Stimulated activated CD4-positive, alpha-beta T cell treated with anti-CD3 and anti-CD28 coated beads, Interleukin-2, amount 100 ng/mL, for 4 hours (primary cell): Measurements from ENCODE around the gene LRRD1.
"Not testable (repeated sequence)": the region's sequence is repeated elsewhere in the genome, so short reads cannot be mapped to it uniquely, and the experiment has no call there.

ENCODE experiments used
- DNase-seq: peaks from one replicate; pipeline ENCODE4 v3.0.0-alpha.2; 2020; ENCODE audit warnings: low read depth

Gene LRRD1

DNA sequence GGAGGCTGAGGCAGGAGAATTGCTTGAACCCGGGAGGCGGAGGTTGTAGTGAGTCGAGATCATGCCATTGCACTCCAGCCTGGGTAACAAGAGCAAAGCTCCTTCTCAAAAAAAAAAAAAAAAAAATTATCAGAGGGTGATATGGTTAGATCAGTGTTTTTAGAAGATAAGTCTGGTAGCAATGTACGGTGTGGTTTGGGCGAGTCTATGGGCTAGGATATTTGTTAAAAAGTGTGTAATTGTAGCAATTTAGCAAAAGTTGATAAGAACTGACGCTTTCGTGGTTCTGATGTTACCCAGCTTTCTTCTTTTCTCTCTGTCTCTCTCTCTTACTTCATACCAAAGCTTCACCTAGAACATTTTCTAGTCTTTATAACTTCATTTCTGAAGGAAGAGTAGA lies 37.8 kb downstream of the LRRD1 start:
- no peak for DNase-seq

DNA sequence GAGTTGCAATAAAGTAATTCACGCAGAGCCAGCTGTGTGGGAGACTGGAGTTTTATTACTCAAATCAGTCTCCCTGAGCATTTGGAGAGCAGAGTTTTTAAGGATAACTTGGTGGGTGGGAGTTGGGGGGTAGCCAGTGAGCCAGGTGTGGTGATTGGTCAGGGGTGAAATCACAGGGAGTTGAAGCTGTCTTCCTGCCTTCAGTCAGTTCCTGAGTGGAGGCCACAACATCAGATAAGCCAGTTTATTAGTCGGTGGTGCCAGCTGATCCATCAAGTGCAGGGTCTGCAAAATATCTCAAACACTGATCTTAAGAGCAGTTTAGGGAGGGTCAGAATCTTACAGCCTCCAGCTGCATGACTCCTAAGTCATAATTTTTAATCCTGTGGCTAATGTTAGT lies 41.4 kb downstream of the LRRD1 start:
- no peak for DNase-seq

DNA sequence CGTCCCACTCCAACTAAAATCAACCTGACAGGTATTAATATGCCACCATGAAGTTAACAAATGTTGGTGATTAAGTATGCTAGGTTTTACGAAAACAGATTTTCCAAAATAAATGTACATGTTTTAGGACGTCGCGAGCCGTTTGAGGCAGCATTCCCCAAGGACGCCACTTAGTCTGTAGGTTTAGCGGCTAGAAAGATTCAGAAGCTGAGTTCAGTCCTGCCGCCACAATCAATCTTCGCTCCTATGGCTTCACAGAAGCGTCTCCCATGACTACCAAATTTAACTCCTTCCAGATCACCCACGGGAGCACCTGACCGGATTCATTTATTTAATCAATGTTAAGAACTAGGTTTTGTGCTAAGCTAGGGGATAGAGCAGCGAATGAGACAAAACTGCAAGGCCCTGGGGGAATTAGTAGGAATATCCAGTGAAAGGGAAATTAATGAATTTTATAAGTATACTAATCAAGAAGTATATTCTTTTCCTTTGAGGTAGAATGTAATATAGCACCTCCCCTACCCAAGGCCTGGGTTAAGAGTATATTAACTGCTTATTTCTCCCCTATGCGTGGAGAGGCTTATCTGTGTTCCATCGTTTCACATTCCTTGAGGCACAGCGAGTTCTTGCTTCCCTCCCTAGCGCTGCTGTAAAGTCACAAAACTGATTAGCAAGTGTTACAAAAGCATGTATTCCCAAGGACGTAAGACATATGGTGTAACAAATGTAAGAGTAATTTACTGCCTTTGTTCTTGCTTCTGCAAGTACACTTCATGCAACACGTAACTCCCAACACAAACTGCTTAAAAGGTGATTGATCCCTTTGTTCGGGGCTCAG lies 43.7 kb downstream of the LRRD1 start:
- DNase-seq, result no peak

DNA sequence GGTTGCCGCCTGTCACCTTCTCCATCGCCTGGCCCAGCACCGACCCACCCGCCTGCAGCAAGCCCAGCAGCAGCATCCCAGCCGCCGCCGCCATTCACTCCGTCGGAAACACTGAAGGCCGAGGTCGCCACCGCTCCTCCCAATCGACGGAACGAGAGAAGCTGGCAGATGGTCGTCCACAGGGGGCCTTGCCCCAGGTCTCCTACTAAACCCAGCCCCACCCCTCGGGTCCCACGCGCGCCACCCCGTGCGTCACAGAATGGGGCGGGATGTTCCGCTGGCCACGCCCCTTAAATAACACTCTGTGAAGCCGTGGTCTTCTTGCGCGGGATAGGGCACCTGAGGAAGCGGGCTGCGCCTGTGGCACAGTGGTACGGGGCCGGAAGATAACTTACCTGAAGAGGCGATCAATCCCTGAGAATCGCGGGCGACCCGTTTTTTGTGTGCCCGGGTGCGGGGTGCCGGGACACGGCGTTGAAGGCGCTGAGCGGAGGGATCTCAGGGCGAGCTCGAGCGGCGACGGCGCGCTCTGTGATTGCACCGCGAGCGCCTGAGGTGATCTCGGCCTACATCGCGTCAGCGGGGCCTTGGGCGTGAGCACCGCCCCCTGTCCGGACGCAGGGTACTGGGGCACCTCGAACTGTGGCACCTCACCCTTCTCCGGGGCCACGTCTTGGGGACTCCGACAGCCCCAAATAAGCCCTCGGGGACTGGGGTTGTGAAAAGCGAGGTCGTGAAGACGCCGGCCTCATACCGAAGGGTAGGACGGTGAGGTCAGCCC lies 44.5 kb downstream of the LRRD1 start, which contains the start of gene CYP51A1:
Gene CYP51A1, minus strand, starts transcription at position 207 of the 781 bp plus-strand sequence. Its CDS starts 113 bp downstream, at position 94.
- peak; percentile 88 for DNase-seq

DNA sequence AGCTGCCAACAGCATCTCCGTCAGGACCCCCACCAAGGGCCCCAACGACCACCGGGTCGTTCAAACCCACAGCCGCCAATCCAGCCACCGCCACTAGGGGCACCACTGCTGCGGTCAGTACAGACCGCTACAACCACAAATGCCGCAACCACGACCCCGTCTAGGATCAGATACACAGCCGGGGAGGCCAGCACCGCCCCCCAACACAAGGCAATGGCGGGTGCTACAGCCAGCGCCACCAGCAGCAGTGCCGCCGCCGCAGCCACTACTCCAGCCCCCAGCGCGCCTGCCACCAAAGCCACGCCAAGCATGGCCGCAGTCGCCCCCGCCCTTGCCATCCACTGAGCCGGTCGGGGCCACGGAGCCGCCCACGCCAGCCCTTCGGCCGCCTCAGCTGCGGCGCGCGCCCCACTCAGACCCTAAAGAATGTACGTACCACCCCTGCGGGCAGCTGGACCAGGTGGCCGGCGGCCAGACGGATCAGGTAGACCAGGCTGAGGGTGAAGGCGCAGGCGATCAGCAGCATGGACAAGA lies 45.1 kb downstream of the LRRD1 start:
- peak; percentile 21 for DNase-seq

DNA sequence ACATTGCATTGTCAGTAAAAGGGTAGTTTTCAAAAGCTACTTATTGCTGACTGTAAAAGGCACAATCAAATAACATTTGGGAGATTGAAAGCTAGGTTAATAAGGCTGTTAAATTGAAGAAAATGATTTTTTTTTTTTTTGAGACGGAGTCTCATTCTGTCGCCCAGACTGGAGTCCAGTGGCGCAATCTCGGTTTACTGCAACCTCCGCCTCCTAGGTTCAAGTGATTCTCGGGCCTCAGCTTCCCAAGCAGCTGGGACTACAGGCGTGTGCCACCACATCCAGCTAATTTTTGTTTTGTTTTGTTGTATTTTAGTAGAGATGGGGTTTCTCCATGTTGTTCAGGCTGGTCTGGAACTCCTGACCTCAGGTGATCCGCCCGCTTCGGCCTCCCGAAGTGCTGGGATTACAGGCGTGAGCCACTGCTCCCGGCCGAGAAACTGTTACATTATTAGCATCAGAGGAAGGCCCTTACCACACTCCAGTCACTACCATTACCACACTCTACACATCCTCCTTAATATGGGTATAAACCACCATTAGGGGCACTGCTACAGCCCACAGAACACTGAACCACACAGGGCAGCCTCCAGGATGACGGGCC lies 45.7 kb downstream of the LRRD1 start:
- DNase-seq, result no peak

DNA sequence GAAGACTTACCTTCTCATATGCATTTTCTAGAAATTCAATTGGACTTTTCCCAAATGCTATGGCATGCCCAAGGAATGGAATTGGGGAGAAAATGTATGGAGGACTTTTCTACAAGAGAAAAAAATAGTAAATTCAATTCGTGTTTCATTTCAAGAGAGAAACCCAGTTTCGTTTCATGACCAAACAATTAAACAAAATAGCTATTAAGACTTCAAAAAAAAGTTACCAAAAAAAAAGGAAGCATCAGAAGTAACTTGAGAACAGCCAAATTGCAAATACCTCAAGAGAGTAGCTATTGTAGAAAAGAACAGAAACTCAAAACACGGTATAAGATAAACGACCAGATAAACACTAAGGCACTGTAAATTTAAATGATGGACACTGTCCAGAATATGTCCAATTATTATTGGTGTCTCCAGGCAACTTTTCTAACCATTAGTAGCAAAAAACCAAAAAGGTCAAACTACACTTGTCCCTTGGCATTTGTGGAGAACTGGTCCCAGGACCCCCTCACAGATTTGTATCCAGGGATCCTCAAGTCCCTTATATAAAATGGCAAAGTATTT lies 47.1 kb downstream of the LRRD1 start:
- no peak for DNase-seq

DNA sequence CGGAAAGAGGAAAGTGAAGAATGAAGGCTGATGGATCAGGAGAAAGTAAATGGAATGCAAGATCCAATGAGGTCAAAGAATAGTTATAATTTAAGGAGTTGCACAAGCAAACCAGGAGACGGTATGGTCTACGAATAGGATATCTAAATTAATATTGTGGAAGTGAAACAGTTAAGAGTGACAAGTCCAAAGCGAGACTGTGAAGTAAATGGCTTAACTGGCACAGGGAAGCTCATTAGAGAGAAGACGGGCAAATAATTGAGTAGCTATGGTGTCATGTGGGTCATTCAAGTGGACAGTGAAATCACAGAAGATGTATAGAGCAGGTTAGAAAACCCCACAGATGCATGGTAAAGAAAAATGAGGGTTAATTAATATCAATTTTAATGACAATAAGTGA lies 47.8 kb downstream of the LRRD1 start:
- no peak for DNase-seq

DNA sequence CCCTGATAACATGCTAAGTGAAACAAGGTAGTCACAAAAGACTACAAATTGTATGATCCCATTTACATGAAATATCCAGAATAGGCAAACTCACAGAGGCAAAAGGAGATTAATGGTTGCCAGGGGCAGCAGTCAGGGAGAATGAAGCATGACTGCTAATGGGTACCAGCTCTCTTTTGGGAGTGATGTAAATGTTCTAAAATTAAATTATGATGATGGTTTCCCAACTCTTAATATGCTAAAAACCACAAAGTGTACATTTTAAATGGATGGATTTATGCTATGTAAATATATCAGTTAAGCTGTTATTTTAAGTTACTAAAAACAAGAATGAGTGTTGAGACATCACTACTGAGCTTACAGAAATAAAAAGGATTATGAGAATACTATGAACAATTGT lies 57.3 kb downstream of the LRRD1 start:
- DNase-seq, result no peak

DNA sequence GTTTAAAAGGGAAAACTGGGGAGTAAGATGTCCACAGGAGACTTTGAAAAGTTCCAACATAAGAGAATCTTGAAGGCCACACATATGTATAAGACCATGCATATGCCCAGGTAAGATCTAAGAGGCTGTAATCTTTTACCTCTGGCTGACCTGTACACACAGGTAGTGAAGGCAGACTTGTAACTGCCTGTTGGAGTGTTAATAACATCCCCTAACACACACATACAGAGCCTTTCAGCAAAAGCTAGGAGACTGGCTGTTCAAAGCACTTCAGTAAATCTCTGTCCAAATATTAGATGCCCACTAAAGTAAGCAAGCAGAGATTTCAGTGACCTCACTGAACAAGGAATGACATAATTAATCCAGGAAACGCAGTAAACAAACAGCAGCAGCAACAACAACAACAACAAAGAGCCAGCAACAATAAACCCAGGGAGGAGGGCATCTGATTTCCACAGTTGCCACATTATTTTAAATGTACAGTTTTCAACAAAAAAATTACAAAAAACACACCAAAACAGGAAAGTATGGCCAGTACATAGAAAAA lies 59.7 kb downstream of the LRRD1 start:
- no peak for DNase-seq

DNA sequence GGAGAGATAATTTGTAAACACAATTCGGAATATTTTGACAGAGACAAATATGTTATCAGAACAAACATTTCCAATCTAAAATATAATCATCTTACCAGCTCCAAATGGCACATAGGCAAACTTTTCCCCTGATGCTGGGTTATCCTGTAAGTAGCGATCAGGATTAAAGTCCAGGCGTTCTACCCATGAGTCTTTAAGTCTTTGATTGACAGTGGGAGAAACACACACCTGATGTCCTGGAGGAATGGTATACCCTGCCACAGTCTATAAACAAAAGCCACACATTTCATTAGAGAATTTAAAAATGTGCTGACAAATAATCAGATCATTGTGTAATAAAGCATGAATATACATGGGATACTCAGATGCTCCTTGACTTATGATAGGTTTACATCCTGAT lies 62.0 kb downstream of the LRRD1 start:
- DNase-seq, result no peak

DNA sequence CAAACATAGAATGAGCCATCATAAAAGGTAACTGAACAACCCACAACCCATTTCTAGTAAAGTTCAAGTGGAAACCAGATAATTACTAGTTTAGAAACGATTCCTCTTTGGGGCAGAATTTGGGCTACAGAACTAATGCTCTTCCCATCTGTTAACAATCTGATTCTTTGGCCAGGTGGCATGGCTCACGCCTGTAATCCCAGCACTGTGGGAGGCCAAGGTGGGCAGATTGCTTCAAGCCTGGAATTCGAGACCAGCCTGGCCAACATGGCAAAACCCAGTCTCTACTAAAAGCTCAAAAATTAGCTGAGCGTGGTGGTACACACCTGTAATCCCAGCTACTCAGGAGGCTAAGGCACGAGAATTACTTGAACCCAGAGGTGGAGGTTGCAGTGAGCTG lies 63.1 kb downstream of the LRRD1 start:
- no peak for DNase-seq

DNA sequence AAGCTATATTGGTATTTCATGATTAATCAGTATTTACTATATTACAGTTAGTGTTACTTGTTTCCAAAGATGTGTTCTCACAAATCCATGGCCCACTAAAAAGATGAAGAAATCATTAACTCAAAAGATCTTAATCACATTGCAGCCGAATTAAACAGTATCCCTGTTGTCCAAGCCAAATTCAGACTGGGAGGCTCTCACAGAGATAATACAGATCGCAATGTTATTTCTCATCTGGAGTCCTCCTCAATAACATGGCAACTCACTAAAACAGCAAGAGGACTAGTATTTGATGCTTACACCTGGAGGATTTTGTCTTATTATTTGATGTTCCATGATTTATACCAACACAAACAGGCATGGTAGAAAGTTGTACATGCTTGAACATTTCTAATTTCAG lies 68.1 kb downstream of the LRRD1 start:
- no peak for DNase-seq

DNA sequence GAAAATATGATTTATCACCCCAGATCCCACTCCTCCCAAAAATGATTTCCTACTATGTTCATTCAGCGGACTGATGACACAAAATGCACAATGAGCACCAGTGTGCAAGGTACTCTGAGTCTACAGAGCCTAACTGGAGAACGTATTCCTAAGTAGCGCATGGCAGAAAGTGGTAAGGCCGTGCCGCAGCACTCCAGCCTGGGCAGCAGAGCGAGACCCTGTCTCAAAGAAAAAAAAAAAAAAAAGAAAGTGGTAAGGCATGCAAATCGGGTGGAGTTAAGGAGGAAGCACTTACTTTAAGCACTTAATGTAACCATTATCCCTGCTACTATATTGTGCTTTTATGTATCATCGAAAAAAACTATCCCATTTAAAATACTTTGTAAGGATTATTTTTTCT lies 70.1 kb downstream of the LRRD1 start:
- no peak for DNase-seq

DNA sequence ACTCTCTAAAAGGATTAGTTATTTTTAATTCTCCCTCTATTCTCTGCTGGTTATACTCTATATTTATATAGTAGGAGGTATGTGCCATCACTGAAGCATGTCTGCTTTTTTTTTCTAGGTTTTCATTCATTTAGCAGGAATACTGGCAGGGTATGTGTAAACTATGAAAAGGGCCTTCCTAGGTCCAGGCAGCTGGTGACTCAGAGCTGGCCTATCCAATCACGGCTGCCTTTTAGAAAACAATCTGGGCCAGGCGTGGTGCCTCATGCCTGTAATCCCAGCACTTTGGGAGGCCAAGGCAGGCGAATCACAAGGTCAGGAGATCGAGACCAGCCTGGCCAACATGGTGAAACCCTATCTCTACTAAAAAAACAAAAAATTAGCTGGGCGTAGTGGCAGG lies 76.1 kb downstream of the LRRD1 start:
- DNase-seq, result not testable (repeated sequence)

DNA sequence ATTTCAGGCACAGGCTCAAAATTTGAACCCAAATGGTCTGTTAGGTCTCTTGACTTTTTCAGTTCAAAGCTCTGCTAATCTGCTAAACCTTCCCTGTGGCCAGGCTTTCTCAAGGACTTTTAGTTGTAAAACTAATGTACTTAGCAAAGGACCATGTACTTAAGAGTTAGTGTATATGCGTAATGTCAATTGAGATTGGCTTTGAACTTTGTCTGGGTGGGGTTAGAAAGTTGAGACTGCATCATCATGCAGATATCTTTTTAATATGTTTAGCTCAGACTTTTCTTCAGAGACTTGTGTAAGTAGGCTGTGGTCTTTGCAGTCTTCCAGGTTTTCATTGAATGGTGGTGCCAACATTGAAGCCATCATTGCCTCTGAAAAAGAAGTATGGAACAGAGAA lies 78.4 kb downstream of the LRRD1 start:
- DNase-seq, result no peak

DNA sequence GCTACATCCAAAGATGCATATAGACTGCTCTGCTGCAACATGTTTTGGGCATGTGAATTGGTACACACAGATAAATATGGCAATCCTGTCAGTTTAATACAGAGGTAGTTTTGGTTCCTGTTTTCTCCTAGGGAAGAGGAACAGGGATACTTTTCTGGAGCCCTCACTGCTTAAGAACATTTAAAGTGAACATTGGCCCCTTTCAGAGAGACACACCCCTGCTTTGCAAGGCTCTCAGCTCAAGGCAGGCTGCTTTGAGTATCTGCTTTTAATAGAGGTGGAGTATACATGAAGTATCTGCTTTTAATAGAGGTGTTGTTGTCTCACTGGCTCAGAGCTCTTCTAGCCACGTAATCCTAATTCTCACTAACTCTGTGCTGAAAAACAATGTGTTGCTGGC lies 83.6 kb downstream of the LRRD1 start:
- DNase-seq, result no peak
